Myocyte (in vitro differentiated cells): ENCODE data around the gene ABR. TPM values are rescaled to one million over a fixed set of nuclear protein-coding genes. Genes with fewer than 3 reads are reported as not detected.
"Not testable (repeated sequence)": the region's sequence is repeated elsewhere in the genome, so short reads cannot be mapped to it uniquely, and the experiment has no call there.

Source experiments
- DNase-seq: peaks from one replicate; pipeline ENCODE4 v3.0.0-alpha.2; 2012; ENCODE audit warnings: low read depth
- total RNA-seq: library from RNA; depleted of rRNA; stranded (reverse); fragments of >200 nt; gene quantifications from 2 replicates; pipeline ENCODE4 v1.2.3, GENCODE V29; 2014

ABR gene
- total RNA-seq, 1 donor from 2014 or later, result 71.9 TPM

- DNase-seq, result peak; percentile 53
These were observed 28.7 kb downstream of the ABR start for GRCh38 chr17:1150863-1151600.

DNA sequence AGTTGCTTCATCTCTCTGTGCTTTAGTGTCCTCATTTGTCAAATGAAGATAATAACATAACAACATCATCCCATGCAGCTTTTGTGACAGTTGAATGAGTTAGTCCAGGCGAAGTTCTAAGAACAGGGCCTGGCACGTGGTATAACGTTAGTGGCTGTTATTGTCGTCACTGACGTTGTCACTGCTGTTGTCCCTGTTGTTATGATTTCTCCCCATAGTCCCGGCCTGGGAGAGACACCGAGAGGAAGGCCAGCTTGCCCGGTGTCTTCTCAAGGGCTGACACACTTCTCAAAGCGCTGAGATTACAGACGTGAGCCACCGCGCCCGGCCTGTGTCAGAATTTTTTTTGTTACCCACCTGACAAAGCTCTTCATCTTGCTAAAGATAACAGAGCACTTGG, 29.9 kb downstream of the ABR start:
- no peak for DNase-seq

DNA sequence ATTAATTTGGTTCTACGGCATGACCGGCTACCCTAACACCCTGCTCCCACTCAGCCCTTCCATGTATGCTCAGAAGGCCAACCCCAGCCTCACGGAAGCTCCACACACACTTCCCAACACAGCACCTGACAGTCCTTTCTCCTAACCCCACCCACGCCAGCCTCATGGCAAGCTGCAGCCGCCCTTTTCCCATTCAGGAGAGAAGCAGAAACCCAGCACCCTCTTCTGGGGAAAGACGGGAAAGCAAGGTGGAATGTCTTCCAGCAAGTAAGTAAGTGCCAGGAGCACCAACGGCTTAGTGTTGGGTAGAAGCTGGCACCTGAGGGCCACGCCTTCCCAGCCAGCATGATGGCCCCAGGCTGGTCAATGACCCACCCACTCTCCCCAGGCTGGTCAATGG, 32.1 kb downstream of the ABR start:
- peak; percentile 69 for DNase-seq

DNA sequence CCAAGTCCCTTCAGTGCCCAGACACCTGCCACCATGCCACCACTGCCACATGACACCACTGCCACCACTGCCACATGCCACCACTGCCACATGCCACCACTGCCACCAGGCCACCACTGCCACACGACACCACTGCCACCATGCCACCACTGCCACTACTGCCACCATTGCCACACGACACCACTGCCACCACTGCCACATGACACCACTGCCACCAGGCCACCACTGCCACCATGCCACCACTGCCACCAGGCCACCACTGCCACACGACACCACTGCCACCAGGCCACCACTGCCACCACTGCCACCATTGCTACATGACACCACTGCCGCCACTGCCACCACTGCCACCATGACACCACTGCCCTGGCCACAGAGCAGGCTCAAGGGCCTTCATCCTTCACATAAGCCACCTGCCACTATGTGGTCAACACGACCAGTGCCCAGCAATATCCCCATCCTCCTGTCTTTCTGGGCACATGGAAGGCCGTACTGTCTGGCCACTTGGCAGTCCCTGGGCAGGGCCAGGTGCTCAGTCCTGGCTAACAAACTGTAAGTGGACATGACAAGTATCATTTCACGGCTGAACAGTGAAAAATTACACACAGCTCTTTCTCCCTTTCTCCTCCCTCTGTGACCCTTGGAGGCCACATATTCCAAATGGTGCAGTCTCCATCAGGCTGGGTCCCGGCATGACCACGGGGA, 33.1 kb downstream of the ABR start:
- peak; percentile 42 for DNase-seq

DNA sequence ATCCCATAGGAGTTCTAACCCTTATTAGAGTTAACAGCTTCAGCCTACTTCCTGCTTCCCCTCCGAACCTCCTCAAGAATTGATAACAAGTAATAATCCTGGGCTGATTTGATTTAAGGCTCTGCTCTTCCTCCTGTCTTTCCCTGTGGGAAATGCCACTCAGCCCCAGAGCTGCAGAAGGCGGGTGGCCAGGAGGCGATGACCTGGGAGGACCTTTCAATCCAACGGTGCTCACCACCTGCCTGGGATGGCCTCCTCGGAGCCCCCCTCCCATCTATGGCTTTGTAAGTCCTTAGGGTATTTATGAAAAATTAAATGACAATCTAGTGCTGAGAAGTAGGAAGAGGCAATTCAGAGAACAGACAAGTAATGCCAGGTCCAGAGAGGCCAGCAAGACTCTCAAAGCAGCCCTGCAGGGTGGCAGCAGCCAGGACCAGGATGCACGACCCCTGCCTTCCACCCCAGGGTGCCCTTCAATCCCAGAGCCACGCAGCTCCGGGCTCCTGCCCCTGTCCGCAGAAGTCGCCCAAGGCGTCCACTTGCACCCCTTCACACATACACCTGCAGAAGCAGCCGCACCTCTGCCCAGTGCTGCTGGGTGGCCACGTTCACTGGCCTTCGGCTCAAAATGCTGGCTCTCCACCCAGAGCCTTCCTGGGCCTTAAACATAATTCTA, 34.3 kb downstream of the ABR start:
- DNase-seq, result no peak

GRCh38 chr17:1144162-1144561, 35.6 kb downstream of the ABR start:
- no peak for DNase-seq

GRCh38 chr17:1143573-1143972, 36.2 kb downstream of the ABR start:
- no peak for DNase-seq

DNA sequence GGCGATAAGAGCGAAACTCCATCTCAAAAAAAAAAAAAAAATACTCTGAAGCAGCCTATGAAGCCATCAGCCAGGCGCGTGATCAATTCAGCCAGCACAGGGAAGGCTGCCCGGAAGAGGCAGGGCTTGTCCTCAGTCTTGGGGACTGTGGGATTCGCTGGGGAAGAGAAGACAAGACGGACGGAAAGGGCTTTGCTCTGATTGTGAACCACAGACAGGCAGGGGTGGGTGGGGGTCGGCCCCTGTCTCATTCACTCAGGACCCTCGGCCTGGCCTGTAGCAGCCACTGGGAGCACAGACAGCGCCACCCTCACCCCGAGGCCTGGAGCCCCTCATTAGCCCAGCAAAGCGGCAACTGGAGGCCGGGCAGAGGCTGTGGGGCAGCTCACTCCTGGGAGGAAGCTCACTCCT, 37.2 kb downstream of the ABR start:
- no peak for DNase-seq

GRCh38 chr17:1137465-1137894, 42.3 kb downstream of the ABR start:
- DNase-seq, result no peak

DNA sequence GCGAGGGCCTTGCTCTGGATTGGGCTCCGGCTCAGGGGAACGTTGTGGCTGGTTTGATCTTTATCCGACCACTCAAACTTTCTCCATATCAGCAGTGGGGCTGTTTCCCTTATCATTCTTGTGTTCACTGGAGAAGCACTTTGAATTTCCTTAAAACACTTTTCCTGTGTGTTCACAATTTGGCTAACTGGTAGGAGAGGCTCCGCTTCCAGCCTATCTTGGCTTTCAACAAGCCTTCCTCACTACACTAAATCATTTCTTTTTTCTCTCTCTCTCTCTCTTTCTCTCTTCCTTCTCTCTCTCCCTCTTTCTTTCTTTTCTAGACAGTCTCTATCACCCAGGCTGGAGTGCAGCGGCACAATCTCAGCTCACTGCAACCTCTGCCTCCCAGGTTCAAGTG, 43.0 kb downstream of the ABR start:
- no peak for DNase-seq

GRCh38 chr17:1134634-1135324, 45.0 kb downstream of the ABR start:
- no peak for DNase-seq

GRCh38 chr17:1130191-1130590, 49.6 kb downstream of the ABR start:
- no peak for DNase-seq

- DNase-seq, result not testable (repeated sequence)
These were observed 51.3 kb downstream of the ABR start for GRCh38 chr17:1128463-1128862.

DNA sequence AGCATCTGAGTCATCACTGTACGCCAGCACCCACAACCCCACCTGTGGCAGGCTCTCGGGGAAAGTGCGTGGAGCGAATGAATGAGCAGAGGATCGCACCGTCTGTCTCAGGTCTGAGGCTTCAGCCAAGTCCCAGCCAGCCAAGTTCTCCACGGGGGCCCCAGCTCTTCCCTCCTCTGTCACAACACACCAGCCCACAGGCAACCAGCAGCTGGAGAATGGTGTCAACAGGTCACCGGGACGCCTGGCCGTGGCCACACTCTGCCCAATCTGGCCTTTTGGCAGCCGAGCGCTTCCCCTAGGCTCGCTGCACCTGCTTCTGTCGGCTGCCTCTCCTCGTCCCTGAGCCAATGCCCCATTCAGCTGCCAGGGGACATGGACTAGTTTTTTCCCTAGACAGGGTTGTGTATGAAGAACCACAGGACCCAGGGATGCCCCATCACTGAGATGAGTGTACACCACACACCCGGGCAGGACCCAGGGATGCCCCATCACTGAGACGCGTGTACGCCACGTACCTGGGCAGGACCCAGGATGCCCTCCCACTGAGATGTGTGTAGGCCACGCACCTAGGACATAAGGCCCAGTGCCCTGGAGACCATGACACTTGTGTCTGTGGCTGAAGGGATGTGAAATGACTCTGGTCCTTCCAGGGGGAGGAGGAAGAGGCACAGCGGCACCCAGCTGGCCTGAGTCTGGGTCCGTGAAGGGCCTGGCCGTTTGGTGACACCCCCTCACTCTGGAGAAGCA, 52.8 kb downstream of the ABR start:
- peak; percentile 89 for DNase-seq

DNA sequence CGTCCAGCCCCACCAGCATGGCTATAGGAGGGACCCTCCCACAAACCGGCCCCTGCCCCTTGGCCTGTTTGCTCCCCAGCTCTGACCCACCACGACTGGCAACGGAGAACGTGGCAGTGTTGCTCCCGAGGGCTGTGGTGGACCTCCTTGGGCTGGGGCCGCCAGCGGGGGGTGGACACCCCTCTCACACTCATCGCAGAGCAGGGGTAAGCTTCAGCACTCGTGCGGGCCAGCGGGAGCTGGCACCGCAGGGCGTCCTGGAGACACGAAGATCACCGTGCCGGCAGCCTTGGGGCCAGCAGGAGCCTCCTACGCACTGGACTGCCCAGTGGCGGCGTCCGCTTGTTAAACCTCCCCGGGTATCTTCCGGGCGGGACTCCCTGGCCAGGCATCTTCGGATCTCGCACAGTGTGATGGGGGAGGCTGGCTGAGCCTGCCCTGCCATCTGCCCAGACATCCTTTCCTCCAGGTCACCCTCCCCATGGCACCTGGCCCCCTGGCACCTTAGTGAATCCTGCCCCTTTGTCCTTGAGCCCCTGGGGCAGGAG, 53.5 kb downstream of the ABR start:
- no peak for DNase-seq

DNA sequence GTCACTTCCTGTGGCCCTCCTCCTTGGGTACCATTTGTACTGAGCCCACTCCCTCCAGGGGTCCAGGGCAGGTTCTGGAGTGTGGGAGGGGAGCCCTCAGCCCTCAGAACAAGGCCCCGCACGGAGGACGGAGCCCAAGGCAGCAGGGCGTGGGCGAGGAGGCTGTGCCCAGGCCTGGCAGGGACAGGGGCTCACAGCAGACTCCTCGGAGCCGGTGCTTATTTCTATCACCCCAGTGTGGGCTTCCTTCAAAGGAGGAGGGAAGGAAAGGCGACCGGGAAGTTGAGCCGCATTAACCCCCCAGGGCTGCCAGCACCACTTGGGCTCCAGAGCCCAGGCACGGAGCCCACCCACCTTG, 54.0 kb downstream of the ABR start:
- no peak for DNase-seq

DNA sequence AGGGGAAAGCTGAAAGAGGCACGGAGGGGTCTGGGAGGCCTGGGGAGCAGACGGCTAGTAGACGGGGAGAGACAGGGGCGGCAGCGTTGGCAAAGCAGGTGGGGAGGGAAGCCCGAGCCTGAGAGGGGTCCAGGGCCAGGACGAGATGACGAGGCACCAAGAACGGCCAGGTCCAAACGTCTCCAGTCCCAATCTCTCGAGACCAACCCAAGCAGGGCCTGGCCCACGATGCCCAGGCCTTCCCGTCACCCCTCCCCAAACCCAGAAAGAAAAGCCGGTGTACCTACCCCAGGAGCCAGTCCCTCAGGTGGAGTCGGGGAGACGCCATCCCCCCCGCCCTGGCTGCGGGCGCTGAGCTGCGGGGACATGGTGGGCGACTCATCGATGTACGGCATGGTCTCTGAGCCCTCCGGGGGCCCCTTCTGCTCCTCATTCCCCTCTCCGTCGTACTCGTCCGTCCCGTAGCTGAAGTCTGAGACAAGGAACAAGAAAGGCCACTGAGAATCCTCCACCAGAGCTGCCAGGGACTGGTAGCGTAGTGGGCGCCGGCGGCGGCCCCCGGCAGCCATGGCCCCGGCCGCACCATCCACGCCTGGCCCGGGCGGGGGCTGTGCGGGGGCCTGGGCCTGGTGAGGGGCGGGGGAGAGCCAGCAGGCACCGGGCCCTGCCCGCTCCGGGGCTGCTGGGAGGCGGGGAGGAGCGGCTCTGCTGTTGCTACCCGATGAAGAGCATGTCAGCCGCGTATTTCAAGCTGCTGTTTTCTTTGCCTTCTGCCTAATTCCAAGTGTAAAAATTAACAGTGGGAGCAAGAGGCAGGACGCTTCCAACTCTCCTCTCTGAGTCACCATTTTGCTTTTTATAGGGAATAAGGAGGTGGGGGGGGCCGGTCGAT, 54.6 kb downstream of the ABR start:
- DNase-seq, result no peak

GRCh38 chr17:1123921-1124715, 55.7 kb downstream of the ABR start:
- no peak for DNase-seq

DNA sequence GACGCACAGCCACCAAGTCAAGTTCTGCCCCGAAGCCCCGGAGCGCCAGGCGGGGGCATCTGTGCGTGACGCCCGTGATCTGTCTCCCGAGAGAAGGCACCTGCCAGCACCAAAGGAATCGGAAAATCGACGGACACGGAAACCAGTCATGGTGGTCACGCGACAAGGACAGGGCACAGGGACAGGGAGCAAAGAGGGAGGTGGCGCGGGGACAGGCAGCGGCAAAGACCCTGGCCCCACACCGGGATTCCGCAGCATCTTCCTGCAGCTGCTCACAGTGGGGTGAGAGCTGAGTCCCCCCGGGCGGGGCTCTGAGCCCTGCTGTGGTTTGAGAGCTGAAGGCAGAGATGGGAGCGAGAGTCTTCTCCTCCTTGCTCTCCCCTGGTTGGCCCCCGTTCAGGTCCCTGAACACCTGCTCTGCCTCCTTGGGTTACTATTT, 56.4 kb downstream of the ABR start:
- no peak for DNase-seq
